GM12801 (cell line): ENCODE measurements around the gene RPS18.

Experiments
- TF ChIP-seq, protein P1 (sequence below): IDR thresholded peaks from one replicate; pipeline ENCODE4 v1.5.1; 2011; ENCODE audit warnings: control low read depth; ENCODE audit not compliant: insufficient read length; ENCODE audit errors: extremely low read depth

Gene RPS18

DNA sequence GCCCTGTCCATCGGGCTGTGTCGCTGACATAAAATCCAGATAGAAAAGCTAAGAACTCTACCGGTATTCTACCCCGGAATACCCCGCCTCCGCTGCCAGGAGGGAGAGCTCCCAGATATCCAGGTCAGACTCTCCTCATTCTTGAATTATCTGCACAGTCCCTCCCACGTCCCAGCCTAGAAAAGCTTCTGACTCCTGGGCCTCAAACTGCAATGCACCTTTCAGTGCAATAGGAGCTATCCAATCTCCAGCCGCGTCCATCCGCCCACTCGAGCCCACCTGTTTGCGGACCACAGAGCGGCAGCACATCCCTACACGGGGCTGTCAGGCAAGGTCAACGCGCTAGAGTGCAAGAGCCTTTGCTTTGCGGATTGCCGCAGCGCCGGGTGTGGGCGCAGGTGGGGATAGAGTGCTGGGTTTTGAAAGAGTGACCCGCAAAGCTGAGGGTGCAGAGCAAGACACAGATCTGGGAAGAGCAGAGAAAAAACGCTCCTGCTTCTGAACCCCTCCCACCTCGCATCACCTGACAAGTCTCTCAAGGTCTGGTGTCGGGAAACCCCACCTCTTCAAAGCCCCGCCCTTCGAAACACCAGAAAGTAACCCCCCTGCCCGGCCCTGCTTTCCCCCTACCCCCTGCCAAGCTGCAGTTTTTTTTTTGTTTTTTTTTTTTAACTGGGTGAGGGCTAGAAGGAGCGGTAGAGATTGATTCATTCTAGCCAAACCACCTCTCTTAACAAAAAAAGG lies 40.7 kb downstream of the RPS18 start:
- TF ChIP-seq, protein P1, sequence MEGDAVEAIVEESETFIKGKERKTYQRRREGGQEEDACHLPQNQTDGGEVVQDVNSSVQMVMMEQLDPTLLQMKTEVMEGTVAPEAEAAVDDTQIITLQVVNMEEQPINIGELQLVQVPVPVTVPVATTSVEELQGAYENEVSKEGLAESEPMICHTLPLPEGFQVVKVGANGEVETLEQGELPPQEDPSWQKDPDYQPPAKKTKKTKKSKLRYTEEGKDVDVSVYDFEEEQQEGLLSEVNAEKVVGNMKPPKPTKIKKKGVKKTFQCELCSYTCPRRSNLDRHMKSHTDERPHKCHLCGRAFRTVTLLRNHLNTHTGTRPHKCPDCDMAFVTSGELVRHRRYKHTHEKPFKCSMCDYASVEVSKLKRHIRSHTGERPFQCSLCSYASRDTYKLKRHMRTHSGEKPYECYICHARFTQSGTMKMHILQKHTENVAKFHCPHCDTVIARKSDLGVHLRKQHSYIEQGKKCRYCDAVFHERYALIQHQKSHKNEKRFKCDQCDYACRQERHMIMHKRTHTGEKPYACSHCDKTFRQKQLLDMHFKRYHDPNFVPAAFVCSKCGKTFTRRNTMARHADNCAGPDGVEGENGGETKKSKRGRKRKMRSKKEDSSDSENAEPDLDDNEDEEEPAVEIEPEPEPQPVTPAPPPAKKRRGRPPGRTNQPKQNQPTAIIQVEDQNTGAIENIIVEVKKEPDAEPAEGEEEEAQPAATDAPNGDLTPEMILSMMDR = no peak

DNA sequence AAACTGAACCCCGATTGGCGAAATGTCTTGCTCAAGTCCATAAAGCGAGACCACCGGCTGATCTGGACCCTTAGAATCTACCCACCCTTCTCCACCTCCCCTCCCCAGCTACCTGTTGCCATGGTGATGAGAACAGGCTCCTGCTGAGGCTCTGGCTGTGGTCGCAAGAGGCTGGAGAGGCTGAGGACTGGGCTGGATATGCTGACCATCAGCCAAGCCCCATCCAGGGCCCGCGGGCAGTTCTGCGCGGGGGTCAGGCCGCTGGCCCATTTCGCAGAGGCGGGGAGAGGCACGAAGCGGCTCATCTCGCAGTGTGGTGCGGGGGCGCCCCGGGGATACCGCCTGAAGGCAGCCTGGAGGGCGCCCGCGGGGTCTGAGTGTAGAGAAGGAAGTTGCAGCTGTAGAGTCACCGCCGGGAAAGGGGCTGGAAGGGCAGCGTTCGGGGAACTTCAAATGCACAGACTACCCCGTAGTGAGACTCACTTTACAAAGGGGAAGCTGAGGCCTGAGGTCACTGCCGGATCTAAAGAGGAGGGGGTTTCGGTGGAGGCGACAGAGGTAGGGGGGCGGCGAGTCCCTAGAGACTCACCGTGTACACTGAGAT lies 41.3 kb downstream of the RPS18 start:
- TF ChIP-seq, protein P1 = no peak

- TF ChIP-seq, protein P1 = no peak
Measured at GRCh38 chr6:33313709-33314514, 42.0 kb downstream of the RPS18 start, which contains the start of gene TAPBP. Gene TAPBP, minus strand, starts transcription at chr6:33314078. Its CDS starts 37 bp downstream, at chr6:33314041.

- TF ChIP-seq, protein P1 = no peak
Measured at GRCh38 chr6:33314515-33314942, 42.7 kb downstream of the RPS18 start.

- TF ChIP-seq, protein P1 = no peak
Measured at GRCh38 chr6:33314943-33315792, 43.3 kb downstream of the RPS18 start.

DNA sequence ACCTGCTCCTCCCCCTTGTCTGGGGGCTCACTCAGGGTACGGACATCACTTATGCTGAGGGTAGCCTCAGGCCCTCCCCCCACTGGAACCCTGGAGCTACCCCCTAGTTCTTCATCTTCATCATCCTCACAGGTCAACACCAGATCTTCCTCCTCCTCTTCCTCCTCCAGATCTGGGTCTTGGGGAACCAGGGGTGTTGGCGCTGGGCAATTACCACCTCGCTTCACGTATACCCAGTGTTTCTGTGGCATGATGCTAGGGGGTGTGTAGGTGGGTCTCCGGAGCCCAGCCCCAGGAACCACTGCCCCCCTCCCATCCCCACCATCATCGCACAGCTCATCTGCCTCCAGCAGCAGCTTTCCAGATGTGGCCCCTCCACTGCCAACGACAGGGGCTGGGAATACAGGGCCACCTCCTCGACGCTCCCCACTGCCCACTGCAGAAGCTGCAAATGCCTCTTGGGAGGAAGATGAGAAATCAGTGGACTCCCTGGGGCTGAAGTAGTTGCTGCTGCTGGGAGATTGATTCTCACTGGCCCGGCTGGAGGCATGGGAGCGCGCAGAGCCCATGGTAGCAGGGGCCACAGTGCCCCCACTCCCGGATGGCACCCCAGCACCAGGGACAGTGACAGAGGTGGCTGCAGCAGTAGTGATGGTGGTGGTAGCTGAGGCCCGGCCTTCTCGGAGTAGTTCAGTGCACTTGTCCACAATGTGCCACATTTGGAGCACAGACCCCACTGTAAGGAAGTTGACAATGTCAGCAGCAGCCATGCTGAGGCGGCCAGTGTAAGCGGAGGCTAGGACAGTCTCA lies 44.1 kb downstream of the RPS18 start:
- TF ChIP-seq, protein P1 = no peak
